Measurements from ENCODE around the gene CD38.

GRCh38 chr4:15729910-15730533 lies 48.1 kb upstream of the CD38 start:
- TF ChIP-seq POLR2A (IDR thresholded peaks at IDR 0.05), result no peak
- TF ChIP-seq, protein P1, sequence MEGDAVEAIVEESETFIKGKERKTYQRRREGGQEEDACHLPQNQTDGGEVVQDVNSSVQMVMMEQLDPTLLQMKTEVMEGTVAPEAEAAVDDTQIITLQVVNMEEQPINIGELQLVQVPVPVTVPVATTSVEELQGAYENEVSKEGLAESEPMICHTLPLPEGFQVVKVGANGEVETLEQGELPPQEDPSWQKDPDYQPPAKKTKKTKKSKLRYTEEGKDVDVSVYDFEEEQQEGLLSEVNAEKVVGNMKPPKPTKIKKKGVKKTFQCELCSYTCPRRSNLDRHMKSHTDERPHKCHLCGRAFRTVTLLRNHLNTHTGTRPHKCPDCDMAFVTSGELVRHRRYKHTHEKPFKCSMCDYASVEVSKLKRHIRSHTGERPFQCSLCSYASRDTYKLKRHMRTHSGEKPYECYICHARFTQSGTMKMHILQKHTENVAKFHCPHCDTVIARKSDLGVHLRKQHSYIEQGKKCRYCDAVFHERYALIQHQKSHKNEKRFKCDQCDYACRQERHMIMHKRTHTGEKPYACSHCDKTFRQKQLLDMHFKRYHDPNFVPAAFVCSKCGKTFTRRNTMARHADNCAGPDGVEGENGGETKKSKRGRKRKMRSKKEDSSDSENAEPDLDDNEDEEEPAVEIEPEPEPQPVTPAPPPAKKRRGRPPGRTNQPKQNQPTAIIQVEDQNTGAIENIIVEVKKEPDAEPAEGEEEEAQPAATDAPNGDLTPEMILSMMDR (IDR thresholded peaks at IDR 0.05), result peak; percentile 77 to 91 (median 88)
- TF ChIP-seq POLR2AphosphoS5 (IDR thresholded peaks at IDR 0.05), result no peak
- TF ChIP-seq EP300 (IDR thresholded peaks at IDR 0.05; ENCODE audit: low read depth), result no peak

Data from transverse colon (tissue), 4 donors.